ENCODE data around the gene PIK3CA.
"Not testable (repeated sequence)": the region's sequence is repeated elsewhere in the genome, so short reads cannot be mapped to it uniquely, and the experiment has no call there.

Gene PIK3CA

DNA sequence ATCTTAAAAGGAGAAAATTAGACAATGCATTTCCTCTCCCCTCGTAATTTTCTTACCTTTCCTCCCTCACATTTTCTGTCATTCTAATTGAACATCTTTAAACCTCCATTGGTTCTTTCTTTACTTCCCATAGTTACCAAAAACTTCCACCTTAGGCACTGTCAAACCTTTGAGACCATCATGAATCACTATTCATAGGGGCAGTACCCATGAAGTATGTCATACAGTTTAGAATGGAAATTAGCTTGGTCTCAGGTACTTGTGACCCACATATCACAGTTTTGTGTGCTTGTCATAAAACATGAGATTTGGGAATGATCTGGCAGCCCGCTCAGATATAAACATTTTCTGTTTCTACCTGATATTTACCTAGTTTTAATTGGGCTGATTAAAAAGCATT, 52.6 kb downstream of the PIK3CA start:
- no peak for DNase-seq (ENCODE audit: low read depth in 3 of 3)

DNA sequence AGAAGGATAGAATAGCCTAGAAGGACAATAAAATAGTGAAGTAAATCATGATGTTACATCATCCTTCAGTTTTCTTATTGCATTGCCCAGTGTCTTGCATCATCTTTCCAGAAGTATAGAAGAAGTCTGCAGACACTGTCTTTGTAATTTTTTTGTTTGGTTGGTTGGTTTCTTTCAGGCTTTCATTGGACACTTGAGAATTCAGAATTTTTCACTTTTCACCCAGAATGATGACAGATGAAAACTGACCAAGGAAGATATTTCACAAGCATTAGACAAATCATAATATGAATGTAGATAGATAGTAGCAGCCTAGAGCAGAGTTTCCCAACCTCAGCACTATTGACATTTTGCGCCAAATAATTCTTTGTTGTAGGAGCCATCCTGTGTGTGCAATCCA, 67.4 kb downstream of the PIK3CA start:
- DNase-seq (ENCODE audit: low read depth in 3 of 3), result not testable (repeated sequence)

DNA sequence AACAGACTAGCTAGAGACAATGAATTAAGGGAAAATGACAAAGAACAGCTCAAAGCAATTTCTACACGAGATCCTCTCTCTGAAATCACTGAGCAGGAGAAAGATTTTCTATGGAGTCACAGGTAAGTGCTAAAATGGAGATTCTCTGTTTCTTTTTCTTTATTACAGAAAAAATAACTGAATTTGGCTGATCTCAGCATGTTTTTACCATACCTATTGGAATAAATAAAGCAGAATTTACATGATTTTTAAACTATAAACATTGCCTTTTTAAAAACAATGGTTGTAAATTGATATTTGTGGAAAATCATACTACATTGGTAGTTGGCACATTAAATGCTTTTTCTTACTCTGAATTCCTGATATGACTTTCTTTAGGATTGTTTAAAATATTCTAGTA, 70.1 kb downstream of the PIK3CA start:
- not testable (repeated sequence) for DNase-seq (ENCODE audit: low read depth in 3 of 3)

DNA sequence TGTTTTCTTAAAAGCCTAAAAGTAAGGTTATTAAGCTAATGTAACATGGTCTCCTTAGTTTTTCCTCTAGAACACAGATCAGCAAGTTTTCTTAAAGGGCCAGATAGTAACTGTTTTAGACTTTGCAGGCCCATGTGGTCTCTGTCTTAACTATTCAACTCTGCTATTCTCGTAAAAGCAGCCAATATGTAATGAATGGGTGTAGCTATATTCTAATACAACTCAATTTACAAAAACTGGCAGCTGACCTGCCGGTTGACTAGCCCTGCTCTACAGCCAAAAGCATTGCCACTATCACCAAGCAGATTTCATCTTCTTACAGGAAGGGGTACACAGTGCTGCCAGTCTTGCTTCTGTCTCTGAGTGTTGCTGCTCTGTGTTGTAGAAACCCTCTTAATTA, 75.4 kb downstream of the PIK3CA start:
- no peak for DNase-seq (ENCODE audit: low read depth in 3 of 3)

DNA sequence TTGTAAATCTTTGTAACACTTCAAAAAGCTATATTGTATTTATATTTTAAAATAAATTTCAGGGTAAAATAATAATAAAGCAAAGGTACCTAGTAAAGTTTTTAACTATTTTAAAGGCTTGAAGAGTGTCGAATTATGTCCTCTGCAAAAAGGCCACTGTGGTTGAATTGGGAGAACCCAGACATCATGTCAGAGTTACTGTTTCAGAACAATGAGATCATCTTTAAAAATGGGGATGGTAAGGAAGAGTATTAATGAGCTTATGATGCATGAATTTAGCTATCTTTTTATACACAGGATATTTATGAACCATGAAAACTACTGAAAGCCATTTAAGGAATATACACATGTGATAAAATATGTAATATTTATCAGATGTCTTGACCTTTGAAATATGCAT, 76.4 kb downstream of the PIK3CA start:
- no peak for DNase-seq (ENCODE audit: low read depth in 3 of 3)

DNA sequence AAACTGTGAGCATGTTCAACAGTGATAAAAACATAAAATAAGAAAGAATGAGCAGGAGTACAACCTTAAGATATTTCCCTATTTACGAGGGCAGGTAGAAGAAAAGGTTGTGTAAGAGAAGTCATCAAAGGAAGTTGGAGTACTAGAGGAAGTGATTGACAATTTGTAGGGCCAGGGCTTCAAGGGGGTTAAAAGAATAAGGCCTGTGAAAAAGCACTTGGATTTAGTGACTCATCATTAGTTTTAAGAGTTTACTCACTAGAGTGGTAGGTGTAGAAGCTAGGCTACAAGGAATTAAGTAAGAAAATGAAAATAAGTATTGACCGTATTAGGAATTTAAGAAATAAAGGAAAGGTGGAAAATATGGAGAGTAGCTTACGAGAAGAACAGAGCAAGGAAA, 79.2 kb downstream of the PIK3CA start:
- DNase-seq (ENCODE audit: low read depth in 3 of 3), result no peak

DNA sequence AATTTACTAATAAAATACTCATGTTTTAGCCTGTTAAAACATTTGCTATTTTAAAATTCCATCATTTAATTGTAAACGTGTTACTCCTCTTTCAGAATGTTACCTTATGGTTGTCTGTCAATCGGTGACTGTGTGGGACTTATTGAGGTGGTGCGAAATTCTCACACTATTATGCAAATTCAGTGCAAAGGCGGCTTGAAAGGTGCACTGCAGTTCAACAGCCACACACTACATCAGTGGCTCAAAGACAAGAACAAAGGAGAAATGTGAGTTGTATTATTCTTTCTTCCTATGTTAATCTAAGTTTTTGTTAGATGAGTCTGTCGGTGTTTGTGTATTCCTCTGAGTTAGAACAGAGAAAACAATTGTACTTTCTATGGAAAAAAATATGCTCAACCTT, 81.0 kb downstream of the PIK3CA start:
- DNase-seq (ENCODE audit: low read depth in 3 of 3), result no peak

DNA sequence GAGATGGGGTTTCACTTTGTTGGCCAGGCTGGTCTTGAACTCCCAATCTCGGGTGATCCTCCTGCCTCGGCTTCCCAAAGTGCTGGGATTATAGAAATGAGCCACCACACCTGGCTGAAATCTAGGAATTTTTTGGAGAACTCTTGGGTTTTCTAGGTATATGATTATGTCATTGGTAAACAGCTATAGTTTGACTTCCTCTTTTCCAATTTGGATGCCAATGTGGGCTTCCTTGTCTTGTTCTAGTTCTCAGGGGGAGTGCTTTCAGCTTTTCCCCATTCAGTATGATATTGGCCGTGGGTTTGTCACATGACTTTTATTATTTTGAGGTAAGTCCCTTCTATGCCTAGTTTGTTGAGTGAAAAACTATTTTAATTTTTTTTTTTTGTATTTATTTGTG, 84.9 kb downstream of the PIK3CA start:
- DNase-seq (ENCODE audit: low read depth in 3 of 3), result no peak

DNA sequence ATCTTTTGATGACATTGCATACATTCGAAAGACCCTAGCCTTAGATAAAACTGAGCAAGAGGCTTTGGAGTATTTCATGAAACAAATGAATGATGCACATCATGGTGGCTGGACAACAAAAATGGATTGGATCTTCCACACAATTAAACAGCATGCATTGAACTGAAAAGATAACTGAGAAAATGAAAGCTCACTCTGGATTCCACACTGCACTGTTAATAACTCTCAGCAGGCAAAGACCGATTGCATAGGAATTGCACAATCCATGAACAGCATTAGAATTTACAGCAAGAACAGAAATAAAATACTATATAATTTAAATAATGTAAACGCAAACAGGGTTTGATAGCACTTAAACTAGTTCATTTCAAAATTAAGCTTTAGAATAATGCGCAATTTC, 86.0 kb downstream of the PIK3CA start:
- DNase-seq (ENCODE audit: low read depth in 3 of 3), result no peak

DNA sequence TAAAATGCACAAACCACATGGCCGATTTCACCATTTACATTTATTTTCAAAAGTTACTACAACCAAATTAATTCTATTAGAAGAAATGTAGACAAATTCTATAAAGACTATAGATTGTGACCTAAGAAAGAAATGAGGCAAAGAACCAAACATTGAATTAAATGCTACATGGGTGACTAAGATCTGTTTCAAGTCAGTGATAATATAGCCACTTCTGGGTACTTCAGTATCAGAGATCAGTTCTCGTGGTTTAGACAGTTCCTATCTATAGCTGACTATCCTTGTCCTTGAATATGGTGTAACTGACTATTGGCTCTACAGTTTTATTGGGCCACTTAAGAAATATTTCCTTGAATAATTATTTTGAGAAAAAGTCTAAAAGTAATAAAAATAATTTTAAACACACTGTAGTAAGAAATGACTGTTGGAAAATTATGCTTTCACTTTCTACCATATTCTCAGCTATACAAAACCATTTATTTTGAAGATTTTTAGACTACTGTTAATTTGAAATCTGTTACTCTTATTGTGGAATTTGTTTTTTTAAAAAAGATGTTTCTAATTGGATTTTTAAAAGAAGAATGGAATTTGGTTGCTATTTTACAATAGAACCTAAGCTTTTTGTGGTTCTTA, 88.6 kb downstream of the PIK3CA start:
- no peak for DNase-seq (ENCODE audit: low read depth in 3 of 3)

DNA sequence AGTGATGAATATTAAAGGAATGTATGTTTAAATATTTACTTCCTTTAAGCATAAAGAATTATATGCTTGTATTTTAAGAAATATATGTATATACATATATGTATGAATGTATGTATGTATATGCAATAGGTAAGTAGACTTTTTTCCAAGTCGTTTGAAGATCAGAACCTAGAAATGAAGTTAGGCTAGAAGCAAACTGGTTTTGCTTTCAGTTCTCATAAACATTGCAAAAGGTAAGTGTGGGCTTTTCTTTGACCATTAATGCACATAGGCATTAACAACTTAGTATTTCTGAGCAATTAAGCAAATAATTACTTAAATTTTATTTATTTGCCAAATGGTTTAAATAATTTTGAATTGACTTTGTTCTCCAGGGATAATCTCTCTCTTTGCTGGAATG, 92.1 kb downstream of the PIK3CA start:
- not testable (repeated sequence) for DNase-seq (ENCODE audit: low read depth in 3 of 3)

DNA sequence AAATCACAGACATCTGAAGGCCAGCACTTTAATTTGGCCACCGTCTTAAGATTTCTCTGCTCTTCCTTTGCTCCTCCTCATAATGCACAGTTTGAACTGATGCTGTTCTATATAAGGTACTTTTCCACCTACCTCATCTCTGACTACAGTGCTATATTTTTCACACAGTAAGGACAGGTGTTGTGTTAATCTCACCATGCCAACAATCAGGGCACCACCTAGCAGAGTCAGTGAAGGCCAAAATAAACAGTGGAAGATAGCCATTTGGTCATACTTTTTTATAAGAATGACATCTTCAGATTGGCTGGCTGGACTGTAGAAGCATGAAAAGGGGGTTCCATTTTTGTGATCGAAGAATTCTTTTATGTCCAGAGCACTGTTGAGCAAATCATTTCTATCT, 94.7 kb downstream of the PIK3CA start:
- not testable (repeated sequence) for DNase-seq (ENCODE audit: low read depth in 3 of 3)

DNA sequence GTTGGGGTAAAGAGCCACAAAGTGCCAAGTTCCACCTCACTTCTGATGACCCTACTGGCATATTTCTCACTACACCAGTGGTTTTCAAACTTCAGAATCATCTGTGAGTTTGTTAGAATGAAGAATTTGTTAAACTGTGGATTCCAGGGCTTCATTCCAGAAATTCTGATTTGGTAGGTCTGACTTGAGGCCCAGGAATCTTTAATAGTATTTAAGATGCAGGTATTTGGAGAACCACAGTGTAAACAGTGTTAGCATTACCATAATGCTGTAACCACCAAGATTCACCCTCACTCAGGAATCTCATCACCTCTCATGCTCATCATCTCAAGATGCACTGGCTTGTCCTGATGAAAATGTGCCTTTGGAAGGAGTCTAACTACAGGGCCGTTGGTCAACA, 96.7 kb downstream of the PIK3CA start:
- no peak for DNase-seq (ENCODE audit: low read depth in 3 of 3)

DNA sequence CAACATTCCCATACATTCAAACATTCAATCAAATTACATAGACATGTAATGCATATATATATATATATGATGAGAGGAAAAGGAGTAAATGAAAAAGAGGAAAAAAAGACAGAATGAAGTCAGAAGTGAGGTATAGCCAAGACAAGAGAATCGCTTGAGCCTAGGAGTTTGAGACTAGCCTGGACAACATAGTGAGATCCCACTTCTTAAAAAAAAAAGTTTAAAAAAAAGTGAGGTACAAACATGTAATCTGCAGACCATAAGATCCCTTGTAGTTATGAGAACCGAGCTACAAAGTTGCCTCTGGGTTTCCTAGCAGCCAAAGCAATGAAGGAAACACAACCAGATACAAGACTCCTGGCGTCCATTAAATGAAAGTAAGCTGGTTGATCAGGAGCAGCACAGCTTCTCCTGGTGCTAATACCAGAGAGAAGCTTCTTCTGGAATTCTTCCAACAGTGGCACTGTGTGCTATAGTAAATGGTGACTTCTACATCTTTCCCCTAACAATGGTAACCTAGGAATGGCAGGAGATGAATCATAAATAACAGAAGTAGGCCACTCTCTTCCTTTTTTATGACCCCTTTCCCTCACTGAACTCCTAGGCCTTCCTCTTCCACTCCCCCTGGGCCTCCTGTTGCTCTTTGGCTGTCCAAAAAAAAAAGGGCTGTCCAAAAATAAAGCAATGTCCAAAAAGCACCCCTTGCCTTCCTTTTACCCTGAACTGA, 99.3 kb downstream of the PIK3CA start:
- DNase-seq (ENCODE audit: low read depth in 3 of 3), result no peak

DNA sequence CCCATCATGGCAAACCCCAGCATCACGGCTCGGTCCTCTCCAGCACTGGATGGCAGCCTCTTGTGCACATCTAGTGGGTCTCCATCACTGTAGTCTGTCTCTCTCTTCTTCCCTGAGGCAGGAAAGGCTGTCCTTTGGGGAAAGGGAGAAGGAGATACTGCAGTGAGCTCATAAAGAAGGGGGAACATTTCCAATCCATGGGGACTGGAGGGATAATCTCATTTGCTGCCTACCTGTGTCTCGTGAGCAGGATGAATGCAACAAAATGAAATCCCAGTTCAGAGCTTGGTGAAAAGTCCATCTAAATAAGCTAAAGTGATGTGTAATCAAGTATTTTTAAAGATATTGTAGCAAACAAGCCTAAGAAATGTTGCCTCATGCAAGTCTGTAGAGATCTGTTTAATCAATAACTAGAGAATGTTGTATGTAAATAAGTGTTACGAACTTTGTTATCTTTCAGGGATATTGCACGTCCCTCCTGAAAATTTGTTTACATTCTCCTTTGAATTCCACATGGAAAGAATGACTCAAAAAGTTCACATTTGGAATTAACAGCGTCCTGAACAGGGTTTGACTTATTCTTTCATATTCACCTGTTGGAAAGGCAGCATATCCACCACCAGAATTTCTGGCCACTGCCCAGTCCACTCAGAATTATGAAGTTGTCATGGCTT, 102.8 kb downstream of the PIK3CA start, which contains the start of gene KCNMB3:
Gene KCNMB3, minus strand, starts transcription at position 312 of the 674 bp plus-strand sequence. Its CDS starts 124 bp downstream, at position 188.
- DNase-seq (ENCODE audit: low read depth in 3 of 3), result no peak

DNA sequence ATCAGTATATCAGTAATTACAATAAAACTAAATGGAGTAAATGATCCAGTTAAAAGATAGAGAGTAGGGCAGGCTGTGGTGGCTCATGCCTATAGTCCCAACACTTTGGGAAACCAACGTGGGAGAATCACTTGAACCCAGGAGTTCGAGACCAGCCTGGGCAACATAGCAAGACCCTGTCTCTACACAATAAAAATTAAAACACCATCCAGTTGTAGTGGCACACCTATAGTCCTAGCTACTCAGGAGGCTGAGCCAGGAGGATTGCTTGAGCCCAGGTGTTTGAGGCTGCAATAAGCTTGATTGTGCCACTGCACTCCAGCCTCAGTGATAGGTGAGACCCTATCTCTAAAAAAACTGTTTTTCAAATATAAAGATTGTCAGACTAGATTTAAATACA, 108.7 kb downstream of the PIK3CA start:
- DNase-seq (ENCODE audit: low read depth in 3 of 3), result no peak

DNA sequence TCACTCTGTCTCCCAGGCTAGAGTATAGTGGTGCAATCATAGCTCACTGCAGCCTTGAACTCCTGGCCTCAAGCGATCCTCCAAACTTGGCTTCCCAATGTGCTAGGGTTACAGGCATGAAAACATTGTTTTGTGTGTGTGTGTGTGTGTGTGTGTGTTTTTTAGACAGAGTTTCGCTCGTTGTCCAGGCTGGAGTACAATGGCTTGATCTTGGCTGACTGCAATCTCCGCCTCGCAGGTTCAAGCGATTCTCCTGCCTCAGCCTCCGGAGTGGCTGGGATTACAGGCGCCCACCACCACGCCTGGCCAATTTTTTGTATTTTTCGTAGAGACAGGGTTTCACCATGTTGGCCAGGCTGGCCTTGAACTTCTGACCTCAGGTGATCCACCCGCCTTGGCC, 109.6 kb downstream of the PIK3CA start:
- not testable (repeated sequence) for DNase-seq (ENCODE audit: low read depth in 3 of 3)

DNA sequence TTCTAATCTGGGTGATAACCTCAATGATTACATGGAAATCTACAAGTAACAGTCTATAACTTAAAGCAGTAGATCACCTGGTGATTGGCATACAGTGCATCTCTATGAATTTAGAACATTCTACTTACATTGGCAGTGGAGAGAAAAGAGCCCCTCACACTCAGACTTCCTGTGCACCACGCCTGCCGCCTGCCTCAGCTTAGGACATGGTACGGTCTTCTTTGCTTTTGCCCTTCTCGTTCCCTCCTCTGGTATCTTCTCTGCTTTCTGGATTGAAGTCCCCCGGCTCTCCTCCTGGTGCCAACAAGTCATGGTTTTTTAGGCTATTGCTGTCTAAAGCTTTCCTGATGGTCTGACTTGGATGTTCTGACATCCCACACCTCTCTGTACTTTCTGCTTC, 110.7 kb downstream of the PIK3CA start:
- DNase-seq (ENCODE audit: low read depth in 3 of 3), result no peak

DNA sequence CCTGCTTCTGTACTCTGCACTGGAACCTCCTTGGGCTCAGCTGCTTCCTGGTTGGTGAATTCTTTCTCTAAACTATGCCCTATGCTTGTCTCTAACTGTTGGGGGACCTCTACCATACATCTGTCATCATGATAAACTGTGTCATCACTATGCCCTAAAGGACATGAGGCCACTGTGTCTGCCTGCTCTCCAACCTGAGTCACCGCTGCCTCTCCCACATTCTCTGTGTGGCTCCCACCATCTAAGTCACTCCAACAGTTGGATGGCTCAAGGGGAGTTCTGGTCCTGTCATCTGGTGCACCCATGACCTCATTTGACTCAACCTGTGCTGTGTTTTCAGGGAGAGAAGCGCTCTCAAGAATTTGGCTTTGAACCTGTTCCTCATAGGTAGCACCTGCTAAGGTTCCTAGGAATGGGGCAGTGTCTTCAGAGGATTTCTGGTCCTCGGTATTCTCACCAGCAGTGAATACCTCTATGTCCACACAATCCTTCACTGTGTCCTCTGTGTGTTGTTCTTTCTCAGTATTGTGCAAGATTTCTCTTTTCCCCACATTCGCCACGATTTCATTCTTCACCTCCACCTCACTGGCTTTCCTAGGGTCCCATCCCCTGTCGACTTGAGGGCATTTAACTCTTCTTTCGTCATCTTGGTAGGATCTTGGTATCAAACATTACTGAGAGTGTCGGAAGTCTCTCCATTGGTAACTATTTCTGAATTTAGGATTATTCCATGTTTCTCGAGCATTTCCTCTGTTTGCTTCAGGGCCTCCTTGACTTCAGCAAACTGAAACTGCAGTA, 112.0 kb downstream of the PIK3CA start:
- DNase-seq (ENCODE audit: low read depth in 3 of 3), result not testable (repeated sequence)

DNA sequence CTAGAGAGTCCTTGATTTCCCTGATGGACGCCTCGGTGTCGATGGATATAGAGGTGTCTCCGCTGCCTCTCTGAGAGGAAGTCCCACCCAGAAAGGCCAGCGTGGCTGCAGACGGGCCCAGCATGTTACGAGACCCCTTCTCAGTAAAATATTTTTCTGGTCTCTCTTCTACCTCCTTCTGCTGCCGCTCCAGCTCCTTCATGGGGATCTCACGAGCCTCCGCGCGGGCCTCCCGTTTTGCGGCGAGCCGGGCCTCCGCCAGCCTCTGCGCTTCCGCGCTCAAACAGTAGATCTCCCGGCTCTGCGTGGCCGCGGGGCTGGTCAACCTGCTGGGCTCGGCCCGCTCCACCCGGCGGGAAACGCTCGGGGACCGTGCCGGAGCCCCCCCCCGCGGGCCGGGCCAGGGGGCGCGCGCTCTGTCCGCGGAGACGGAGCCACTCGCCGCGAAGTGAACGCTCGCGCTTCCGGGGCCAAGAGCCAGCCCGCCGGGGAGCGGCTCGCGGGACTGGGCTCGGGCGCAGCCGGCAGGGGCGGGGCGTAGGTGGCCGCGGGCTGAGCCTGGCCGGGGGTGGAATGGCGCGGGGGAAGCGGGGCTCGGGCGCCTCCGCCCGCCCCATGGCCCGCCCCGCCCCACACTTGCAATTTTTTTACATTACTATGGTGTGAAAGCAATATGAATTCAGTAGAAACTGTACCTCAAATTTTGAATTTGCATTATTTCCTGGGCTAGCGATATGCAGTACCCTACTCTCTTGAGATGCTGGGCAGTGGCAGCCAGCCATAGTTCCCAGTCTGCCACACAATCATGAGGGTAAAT, 113.0 kb downstream of the PIK3CA start:
- DNase-seq (ENCODE audit: low read depth in 3 of 3), result peak; percentile 14 to 69 (median 35)

DNA sequence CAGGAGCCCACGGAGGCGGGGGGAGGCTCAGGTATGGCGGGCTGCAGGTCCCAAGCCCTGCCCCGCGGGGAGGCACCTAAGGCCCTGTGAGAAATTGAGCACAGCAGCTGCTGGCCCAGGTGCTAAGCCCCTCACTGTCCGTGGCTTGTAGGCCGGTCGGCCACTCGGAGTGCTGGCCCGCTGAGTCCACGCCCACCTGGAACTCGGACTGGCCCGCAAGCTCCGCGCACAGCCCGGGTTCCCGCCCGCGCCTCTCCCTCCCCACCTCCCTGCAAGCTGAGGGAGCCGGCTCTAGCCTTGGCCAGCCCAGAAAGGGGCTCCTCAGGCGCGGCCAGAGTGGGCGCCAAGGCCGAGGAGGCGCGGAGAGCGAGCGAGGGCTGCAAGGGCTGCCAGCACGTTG, 115.0 kb downstream of the PIK3CA start:
- no peak for DNase-seq (ENCODE audit: low read depth in 3 of 3)
